ENCODE results near the gene STAB2. TPM values are rescaled to one million over a fixed set of nuclear protein-coding genes. Genes with fewer than 3 reads are reported as not detected.

STAB2 gene
- total RNA-seq, 1 donor from 2014 or later, result not detected

GRCh38 chr12:103656291-103656690 is 69.2 kb downstream of the STAB2 start:
- TF ChIP-seq CTCF (IDR thresholded peaks at IDR 0.05), result no peak
- H3K27ac Mint-ChIP-seq (ENCODE audit: unreplicated experiment), result no peak overlapping the region
- H3K27me3 Mint-ChIP-seq (ENCODE audit: low read depth), result peaks cover 28% of the 10 kb centered on the region
- no peak overlapping the region for H3K4me3 Mint-ChIP-seq (ENCODE audit: unreplicated experiment)
- H3K9me3 Mint-ChIP-seq (ENCODE audit: low read depth), result no peaks in the 10 kb centered on the region
- H3K4me1 Mint-ChIP-seq (ENCODE audit: low read depth), result no peaks in the 10 kb centered on the region
- DNase-seq (ENCODE audit: low spot score), result no peak
- H3K36me3 Mint-ChIP-seq (ENCODE audit: low read depth), result no peaks in the 10 kb centered on the region

GRCh38 chr12:103657331-103657730 is 70.3 kb downstream of the STAB2 start:
- no peaks in the 10 kb centered on the region for H3K36me3 Mint-ChIP-seq (ENCODE audit: low read depth)
- no peak overlapping the region for H3K27ac Mint-ChIP-seq (ENCODE audit: unreplicated experiment)
- no peaks in the 10 kb centered on the region for H3K4me1 Mint-ChIP-seq (ENCODE audit: low read depth)
- no peak for TF ChIP-seq CTCF (IDR thresholded peaks at IDR 0.05)
- H3K9me3 Mint-ChIP-seq (ENCODE audit: low read depth), result no peaks in the 10 kb centered on the region
- H3K4me3 Mint-ChIP-seq (ENCODE audit: unreplicated experiment), result no peak overlapping the region
- peaks cover 37% of the 10 kb centered on the region for H3K27me3 Mint-ChIP-seq (ENCODE audit: low read depth)
- no peak for DNase-seq (ENCODE audit: low spot score)

GRCh38 chr12:103664626-103665025 is 77.6 kb downstream of the STAB2 start:
- peaks cover 50% of the 10 kb centered on the region for H3K27me3 Mint-ChIP-seq (ENCODE audit: low read depth)
- no peak overlapping the region for H3K27ac Mint-ChIP-seq (ENCODE audit: unreplicated experiment)
- DNase-seq (ENCODE audit: low spot score), result no peak
- H3K4me1 Mint-ChIP-seq (ENCODE audit: low read depth), result no peaks in the 10 kb centered on the region
- H3K36me3 Mint-ChIP-seq (ENCODE audit: low read depth), result no peaks in the 10 kb centered on the region
- H3K9me3 Mint-ChIP-seq (ENCODE audit: low read depth), result no peaks in the 10 kb centered on the region
- H3K4me3 Mint-ChIP-seq (ENCODE audit: unreplicated experiment), result no peak overlapping the region
- TF ChIP-seq CTCF (IDR thresholded peaks at IDR 0.05), result no peak

GRCh38 chr12:103665971-103666370 is 78.9 kb downstream of the STAB2 start:
- no peaks in the 10 kb centered on the region for H3K36me3 Mint-ChIP-seq (ENCODE audit: low read depth)
- DNase-seq (ENCODE audit: low spot score), result no peak
- H3K4me3 Mint-ChIP-seq (ENCODE audit: unreplicated experiment), result no peak overlapping the region
- no peaks in the 10 kb centered on the region for H3K9me3 Mint-ChIP-seq (ENCODE audit: low read depth)
- peaks cover 47% of the 10 kb centered on the region for H3K27me3 Mint-ChIP-seq (ENCODE audit: low read depth)
- H3K27ac Mint-ChIP-seq (ENCODE audit: unreplicated experiment), result no peak overlapping the region
- H3K4me1 Mint-ChIP-seq (ENCODE audit: low read depth), result no peaks in the 10 kb centered on the region
- TF ChIP-seq CTCF (IDR thresholded peaks at IDR 0.05), result no peak

GRCh38 chr12:103667125-103667524 is 80.1 kb downstream of the STAB2 start:
- Mint-ChIP-seq H3K4me1 (ENCODE audit: low read depth) (no peaks in the 10 kb centered on the region), H3K9me3 (ENCODE audit: low read depth) (no peaks in the 10 kb centered on the region), H3K36me3 (ENCODE audit: low read depth) (no peaks in the 10 kb centered on the region), H3K4me3 (ENCODE audit: unreplicated experiment) (no peak overlapping the region), H3K27ac (ENCODE audit: unreplicated experiment) (no peak overlapping the region), H3K27me3 (ENCODE audit: low read depth) (peaks cover 36% of the 10 kb centered on the region)
- no peak for TF ChIP-seq CTCF (IDR thresholded peaks at IDR 0.05)
- DNase-seq (ENCODE audit: low spot score), result no peak

Measured in chondrocyte (in vitro differentiated cells).